Activated CD4-positive, alpha-beta T cell treated with anti-CD3 and anti-CD28 coated beads for 24 hours (primary cell): ENCODE measurements around the gene CSN1S1.
"Not testable (repeated sequence)": the region's sequence is repeated elsewhere in the genome, so short reads cannot be mapped to it uniquely, and the experiment has no call there.

Experiments
- DNase-seq, 2 donors: peaks; one replicate each; pipeline ENCODE4 v3.0.0-alpha.2; 2020; ENCODE audit warnings: low read depth in 2 of 2

CSN1S1 gene, protein sequence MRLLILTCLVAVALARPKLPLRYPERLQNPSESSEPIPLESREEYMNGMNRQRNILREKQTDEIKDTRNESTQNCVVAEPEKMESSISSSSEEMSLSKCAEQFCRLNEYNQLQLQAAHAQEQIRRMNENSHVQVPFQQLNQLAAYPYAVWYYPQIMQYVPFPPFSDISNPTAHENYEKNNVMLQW

DNA sequence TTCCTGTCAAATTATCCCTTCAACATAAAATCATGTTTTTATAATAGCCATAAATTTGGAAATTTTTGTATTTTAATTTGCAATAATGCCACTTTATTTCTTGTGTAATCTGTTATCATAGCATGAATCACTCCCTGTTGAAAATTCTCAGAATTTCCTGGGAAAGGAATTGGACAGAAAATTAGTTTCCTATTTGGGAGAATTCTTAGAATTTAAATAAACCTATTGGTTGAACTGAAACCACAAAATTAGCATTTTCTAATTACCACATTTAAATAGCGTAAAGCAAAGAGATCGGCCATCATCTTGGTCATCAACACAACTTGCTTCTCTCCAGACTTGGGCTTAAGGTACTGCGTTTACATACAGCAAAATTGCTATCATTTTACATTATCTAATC lies at the start of gene CSN1S1:
Gene CSN1S1 (plus strand): TSS at position 301 of the 400 bp plus-strand sequence. CDS start 1,488 bp downstream, outside the sequence.
- DNase-seq: no peak

DNA sequence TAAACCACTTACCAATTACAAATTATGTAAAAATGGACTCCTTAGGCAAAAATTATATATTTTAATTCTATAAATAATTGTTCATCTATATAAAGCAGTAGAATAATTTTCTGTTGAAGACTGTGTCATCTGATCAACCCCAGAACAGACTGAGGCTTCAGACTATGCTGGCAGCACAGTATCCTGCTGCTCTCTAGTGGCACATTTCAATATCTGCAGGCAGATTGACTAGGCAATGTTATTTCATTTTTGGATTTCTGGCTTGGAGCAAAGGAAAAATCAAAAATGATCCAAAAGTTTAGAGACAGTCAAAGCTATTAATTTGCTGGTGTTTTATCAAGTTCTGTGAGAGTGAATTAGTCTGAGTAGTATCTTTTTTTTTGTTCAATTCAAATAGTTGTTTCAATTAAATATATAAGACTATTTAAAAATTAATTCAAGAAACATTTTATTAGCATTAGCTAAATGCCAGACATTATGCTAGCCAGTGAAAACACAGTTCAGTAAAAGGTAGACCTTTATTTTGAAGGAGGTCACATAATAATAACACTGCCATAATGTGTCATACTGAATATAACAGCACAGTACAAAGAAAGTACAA lies 49.6 kb upstream of the CSN1S1 start:
- DNase-seq: no peak

DNA sequence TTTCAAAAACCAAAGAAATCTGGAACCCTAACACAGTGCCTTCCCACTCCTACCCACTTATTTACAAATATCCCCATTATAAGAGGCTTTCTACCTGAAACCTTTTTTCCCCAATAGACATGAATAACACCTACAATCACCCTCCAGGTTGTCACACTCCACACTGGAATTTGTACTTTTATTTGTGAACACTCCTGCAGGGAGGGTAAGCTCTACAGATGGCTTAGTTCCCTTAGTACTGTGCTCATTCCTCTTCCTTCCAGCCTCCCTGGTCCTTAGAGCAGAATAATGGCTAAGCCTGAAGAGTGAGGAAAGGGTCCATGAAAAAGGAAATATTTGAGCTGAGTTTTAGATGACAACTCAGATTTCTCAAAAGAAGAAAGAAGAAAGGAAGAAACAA lies 48.7 kb upstream of the CSN1S1 start:
- no peak for DNase-seq

DNA sequence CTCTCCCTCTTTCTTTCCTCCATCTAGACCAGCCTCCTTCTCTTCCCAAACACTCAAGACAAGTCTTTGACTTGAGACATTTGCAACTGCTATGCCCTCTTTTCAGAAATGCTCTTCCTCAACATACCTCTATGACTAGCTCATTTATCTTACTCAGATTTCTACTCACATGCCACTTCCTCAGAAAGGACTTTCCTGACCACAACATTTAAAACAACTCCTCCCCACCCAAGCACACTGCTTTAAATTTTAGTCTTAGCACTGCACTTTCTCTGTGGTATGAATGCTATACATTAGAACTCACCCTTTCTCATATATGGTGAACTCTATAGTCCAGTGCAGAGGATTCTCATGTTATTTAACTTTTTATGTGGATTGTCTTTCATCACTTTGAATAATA lies 42.5 kb upstream of the CSN1S1 start:
- DNase-seq: no peak

DNA sequence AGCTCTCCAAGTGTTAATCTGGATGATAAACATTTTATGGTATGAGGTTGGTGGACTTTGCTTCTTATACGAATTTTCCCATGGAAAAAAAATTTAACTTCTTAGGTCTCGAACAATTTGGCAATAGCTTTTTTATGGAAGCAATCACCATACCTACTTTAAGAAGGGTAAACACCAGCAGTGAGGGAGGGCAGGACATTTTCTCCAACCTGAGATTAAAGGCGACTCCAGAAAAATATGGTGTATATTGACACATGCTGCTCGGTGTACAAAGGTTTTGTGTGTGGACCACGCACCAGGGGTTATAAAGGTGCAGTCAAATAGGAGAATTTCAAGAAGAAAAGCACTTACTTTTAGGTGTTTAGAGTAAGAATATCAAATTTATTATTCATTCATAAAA lies 36.7 kb upstream of the CSN1S1 start:
- no peak for DNase-seq

DNA sequence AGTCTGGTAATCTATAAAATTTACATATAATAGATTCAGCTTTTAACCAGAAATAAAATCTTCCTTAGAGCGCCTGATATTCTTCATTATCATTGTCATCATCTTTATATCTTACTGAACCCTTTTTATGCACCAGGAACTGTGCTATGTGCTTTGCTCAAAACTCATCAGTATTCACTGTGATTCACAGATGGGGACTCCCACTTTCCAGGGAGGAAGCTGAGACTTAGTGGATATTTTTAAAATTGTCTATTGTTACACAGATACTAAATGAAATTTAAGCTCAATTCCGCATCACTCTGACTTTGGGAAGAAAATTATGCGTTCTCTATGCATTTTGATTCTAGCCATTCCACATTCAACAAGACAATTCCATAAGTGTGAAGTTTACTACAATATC lies 36.1 kb upstream of the CSN1S1 start:
- no peak for DNase-seq

DNA sequence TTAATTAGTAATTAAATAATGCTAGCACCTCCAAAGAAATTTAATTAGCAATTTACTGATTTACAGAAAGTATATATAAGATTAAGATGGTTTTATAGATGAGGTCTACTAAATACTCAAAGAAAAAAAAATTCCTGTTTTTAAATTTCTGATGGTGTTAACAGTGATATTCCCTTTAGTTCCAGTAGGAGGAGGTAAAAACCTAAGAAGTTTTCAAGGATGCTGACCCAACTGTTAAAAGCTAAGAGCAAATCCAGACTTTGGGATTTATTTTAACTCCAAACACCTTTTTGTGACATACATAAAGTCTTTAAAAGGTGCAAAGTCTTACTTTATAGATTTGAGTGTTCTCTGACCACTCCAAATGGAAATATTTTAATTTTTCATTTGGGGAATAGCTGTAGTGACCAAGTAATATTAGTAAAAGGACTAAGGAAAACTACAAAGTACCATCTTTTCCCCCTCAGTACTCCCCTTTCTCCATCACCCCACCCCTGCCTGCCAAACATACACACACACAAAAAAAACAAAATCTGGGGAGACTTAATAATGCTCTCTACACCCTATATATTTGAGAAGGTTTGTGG lies 34.2 kb upstream of the CSN1S1 start:
- DNase-seq: no peak

DNA sequence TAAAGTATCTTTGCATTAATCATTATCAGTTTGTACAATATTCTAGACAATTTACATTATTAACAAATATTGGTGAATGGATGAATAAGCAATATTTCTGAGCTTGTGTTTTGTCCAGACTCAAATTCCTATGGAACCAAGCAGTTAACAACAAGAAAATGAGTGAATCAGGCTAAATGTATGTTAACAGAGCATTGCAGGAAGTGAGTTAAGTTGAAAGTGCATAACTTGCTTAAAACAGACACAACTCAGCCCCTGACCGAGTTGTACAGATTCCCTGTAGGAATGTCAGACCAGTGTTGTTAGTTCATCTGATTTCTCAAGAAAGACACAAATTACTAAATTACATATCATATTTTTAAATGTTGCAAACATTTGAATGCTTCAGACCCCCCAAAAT lies 23.7 kb upstream of the CSN1S1 start:
- DNase-seq: no peak

DNA sequence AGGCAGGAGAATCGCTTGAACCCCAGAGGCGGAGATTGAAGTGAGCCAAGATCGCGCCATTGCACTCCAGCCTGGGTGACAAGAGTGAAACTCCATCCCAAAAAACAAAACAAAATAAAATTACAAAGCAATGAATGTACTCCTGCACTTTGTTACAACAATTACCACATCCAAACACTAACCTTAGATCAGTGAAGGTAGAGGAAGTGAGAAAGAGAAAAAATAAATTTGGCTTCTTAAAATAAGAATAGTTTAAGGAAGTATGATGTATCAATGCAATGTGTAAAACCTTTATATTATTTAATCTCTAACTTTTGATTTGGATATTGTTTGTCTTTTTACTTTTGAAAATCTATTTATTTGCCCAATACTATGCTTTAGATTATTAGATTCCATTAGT lies 21.7 kb upstream of the CSN1S1 start:
- DNase-seq: no peak

DNA sequence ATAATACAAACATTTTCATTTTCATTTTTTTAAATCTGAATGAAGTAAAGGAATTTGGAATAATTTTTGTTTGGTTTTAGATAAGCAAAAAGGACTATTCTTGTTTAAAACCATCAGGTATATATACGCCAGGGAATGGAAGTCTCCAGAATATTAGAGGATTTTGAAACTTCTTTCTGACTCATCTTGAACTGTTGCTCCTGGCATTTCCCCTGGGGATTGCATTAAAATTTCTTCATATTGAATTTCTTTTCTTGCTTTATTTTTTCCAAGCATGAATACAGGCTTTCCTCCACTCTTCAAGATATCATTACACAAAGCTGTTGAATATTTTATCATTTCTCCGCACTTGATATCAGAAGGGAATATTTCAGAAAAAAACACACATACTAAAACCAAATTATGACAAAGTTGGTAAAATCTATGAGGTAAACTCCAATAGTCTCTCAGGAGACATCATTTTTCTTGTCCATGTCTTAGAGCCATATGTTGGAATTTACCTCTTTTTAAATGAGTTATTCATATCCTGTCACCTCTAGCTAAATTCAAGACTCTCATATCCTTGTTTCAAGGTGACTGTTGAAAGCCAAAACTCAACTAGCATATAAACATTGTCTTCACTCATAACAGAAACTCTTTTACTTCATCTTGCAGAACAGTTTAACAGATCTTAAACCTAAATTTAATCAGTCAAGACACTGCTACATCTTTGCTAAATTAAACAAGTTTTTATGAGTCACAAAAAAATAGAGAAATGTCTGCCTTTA lies 20.7 kb upstream of the CSN1S1 start:
- no peak for DNase-seq

DNA sequence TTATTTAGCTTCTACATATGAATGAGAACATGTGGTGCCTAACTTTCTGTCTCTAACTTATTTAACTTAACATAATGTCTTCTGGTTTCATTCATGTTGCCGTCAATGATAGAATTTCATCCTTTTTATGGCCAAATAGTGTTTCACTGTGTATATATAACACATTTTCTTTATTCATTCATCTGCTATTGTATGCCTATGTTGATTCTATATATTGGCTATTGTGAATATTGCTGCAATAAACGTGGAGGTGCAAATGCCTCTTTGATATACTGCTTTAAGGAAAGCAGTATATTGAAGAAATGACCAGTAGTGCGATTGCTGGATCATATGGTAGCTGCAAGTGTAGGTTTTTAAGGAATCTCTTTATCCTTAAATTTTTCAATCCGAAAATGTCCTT lies 10.0 kb upstream of the CSN1S1 start:
- no peak for DNase-seq

DNA sequence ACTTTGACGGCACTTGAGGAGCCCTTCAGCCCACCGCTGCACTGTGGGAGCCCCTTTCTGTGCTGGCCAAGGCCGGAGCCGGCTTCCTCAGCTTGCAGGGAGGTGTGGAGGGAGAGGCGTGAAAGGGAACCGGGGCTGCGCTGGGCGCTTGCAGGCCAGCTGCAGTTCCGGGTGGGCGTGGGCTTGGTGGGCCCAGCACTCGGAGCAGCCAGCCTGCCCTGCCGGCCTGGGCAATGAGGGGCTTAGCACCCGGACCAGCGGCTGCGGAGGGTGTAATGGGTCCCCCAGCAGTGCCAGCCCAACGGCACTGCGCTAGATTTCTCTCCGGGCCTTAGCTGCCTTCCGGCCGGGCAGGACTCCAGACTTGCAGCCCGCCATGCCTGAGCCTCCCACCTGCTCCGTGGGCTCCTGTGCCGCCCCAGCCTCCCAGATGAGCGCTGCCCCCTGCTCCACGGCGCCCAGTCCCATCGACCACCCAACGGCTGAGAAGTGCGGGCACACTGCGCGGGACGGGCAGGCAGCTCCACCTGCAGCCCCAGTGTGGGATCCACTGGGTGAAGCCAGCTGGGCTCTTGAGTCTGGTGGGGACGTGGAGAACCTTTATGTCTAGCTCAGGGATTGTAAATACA lies 7.0 kb upstream of the CSN1S1 start:
- DNase-seq: not testable (repeated sequence)

DNA sequence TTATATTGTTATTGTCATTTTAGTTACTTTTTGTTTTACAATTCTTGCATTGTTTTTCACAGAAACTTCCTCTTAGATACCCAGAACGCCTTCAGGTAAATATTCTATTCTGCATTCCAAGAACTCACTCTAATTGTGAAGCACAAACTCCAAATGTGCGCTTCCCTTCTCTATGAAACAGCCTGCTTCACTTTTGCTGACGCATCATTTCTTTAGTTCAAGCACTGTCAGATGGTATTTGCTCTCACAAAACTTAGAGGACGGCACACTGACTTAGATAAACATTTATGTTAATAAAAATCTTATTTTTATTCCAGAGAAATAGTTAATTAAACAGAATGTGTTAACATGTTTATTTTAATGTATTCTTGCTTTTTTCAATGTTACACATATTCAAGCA lies 3.3 kb downstream of the CSN1S1 start:
- no peak for DNase-seq

DNA sequence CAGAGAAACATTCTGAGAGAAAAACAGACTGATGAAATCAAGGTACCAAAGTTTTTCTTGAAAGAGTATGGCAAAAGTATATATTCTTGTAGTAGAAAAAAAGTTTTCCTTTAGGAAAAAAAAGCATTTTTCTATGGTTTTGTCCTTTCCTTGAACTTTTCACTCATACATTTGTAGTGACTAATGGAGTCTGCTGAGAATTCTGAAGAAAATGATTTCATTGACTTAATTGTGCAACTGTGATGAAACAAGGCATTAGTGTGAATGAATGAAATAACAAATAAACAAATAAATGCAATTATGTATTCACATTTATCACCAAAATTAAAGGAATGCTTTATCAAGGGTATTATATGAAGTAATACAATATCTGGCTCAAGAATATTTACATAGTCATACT lies 5.7 kb downstream of the CSN1S1 start:
- no peak for DNase-seq

DNA sequence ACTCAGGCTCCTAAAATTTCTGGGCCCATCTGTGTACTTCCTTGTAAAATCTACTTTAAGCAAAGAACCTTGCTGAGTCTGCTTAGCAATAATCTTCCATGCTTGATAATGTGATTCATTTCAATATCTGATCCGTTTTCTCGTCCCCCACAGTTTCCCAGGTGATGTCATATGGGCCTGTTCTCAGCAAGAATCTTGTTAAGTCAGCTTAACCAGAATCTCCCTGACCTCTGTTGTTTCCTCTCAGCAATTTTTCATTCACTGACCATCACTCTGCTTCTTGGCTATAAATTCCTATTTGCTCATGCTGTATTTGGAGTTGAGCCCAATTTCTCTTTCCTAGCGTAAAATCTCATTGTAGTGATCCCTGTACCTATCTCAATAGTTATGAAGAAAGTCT lies 20.7 kb downstream of the CSN1S1 start:
- DNase-seq: no peak

DNA sequence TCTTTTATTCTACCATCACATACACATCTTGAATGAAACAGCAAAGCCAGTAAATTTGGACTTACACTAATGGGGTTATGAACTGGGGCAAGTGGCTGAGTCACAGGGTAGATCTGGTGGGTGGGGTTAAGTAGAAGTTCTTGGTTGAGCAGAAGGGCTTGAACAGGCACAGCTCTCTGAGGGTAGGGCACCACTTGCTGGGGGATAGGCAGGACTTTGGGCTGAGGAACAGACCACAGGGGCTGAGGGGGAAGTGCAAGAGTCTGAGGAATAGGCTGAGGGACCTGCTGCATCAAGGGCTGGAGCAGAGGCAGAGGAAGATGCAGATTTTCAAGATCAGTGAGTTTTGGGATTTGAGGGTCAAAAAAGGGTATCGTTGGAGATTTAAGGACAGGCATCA lies 26.3 kb downstream of the CSN1S1 start:
- DNase-seq: no peak

DNA sequence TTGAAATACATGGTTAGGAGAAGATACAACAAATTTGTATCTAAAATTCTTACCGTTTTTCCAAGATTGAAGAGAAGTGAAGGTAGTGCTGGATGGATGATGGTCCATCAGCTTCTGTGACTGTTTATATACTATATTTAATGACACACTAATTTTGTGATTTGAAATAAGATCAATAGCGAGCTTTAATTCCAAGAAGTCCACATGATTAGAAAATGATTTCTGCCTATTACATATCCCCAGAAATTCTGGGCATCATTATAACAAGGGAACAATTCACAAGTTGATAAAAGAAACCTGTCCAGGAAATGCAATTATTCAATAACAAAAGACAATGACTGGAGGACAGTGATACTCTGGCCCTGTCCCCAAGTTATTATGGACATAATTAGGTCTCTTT lies 34.8 kb downstream of the CSN1S1 start, which contains the start of gene CSN2:
Gene CSN2 (minus strand): TSS at position 101 of the 400 bp plus-strand sequence. CDS start 4,733 bp downstream, outside the sequence.
- no peak for DNase-seq

DNA sequence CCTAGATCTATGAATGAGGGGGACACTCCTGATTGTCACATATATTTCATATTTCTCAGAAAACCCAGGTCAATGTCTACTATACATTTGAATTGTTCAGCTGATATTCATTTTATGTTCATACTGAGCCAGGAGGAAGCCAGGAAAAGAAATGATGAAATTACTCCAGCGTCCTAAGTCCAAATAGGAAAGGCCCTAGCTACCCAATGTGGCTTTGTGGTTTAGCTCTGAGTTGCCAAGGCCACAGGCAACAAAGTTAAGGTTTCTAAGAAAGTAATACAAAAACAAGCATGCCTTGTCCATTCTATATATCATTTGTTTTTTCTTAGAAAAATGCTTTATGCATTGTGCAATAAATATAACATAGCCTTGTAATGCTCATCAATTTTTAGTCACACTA lies 39.2 kb downstream of the CSN1S1 start:
- no peak for DNase-seq

DNA sequence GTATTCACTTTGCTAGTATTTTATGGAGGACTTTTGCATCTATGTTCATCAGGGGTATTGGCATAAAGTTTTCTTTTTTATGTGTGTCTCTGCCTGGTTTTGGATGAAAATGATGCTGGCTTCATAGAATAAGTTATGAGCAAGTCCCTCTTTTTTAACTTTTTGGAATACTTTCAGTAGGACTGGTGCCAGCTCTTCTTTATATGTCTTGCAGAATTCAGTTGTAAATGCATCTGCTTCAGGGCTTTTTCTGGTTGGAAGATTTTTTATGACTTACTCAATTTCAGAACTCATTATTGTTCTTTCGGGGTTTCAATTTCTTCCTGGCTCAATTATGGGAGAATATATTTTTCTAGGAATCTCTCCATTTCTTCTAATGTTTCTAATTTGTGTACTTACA lies 43.8 kb downstream of the CSN1S1 start:
- no peak for DNase-seq

DNA sequence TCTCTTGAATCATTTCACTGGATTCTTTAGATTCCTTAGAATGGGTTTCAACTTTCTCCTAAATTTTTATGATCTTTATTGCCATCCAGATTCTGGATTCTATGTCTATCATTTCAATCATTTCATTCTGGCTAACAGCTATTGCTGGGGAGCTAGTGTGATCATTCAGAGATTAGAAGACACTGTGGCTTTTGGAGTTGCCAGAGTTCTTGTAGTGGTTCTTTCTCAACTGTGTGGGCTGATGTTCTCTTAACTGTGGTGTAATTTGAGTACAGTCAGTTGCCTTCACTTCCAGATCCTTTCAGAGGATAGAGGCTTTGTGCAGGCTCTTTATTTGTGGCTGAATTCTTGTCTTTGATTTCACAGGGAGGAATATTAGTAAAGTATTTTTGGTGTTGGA lies 46.7 kb downstream of the CSN1S1 start:
- DNase-seq: no peak

DNA sequence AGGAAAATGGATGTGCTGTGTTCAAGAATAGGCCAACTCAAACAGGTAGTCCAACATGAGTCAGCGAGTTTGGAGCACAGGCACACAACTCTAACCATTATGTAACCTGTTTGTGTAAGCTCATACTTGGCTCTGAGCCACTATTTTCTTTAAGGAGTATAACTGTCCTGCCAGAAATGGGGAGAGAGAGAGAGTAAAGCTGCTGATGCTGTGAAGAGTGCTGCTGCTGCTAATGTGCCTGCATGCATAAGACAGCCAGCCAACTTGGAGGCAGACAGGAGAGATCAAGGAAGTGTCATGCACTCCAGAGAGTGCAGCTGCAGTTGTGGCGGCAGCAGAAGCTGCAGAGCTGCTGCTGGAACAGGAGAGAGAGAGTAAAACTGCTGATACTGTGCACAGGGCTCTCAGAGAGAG lies 53.2 kb downstream of the CSN1S1 start:
- no peak for DNase-seq

DNA sequence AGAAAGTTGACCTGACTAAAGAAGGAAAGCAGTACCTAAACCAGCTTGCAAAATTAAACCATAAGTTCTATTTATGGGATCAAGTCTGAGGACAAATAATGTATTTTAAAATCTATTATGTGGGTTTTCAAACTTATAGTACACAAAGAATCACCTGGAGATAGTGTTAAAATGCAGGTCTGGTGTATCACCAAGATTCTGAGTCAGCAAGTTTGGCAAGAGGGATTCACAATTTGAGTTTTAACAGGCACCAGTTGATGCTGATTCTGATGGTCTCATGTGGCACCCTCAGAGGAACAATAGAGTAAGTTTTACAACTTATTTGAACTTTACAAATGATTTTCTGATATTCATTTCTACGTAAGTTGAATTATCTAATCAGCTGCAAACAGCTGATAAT lies 55.8 kb downstream of the CSN1S1 start:
- no peak for DNase-seq
